SK-N-SH (cell line): Measurements from ENCODE around the gene SH3D19. TPM values are rescaled to one million over a fixed set of nuclear protein-coding genes. Genes with fewer than 3 reads are reported as not detected.

Experiments used
- CTCF ChIA-PET: fragments of 300-600, 350-600 bp; formaldehyde crosslinking; extraction: SDS; loops from one replicate; lab custom pipeline; 2021; lab: Yijun Ruan, JAX
- POLR2A ChIA-PET: fragments of 350-600 bp; sonication (Branson Sonifier 250); formaldehyde crosslinking; extraction: SDS; loops from one replicate; lab custom pipeline; 2020; ENCODE audit warnings: antibody characterized with exemption, inconsistent platforms; lab: Yijun Ruan, JAX
- DNase-seq: peaks from one replicate; pipeline ENCODE4 v3.0.0; 2012
- H2AFZ ChIP-seq: fragments of 200-600 bp; sonication (generic); 2 replicates; pipeline ENCODE4 v1.8.1; 2016; ENCODE audit warnings: antibody characterized with exemption, mild to moderate bottlenecking, low read depth
- H3F3A ChIP-seq: fragments of 200-600 bp; sonication (generic); replicated peaks from 2 replicates; pipeline ENCODE3; 2016; ENCODE audit warnings: antibody characterized with exemption, mild to moderate bottlenecking; ENCODE audit not compliant: insufficient read depth
- H3K27ac ChIP-seq, 2 experiments: fragments of 200-500 bp in 1 of 2; fragments of 200-600 bp in 1 of 2; sonication (Bioruptor generic) in 1 of 2; sonication (generic), shearing (Covaris generic) in 1 of 2; 2 replicates each; pipeline versions ENCODE4 v1.5.1 to v1.6.1; 2014 to 2016; ENCODE audit warnings: low read depth in 2 of 2, inconsistent platforms in 1 of 2, low read length in 1 of 2, mild to moderate bottlenecking in 1 of 2, mixed read lengths in 1 of 2
- H3K27me3 ChIP-seq: fragments of 200-600 bp; sonication (generic), shearing (Covaris generic); 2 replicates; pipeline ENCODE4 v1.6.1; 2016; ENCODE audit warnings: mixed run types; ENCODE audit not compliant: insufficient read depth
- H3K36me3 ChIP-seq, 2 experiments: fragments of 200-500 bp in 1 of 2; fragments of 200-600 bp in 1 of 2; sonication (Bioruptor generic) in 1 of 2; sonication (generic) in 1 of 2; replicated peaks in 1 of 2; 2 replicates each; pipeline versions ENCODE3 to v1.5.1; 2014 to 2016; ENCODE audit warnings: low read length in 1 of 2, mild to moderate bottlenecking in 1 of 2; ENCODE audit not compliant: insufficient read depth in 2 of 2, control insufficient read depth in 1 of 2
- H3K4me1 ChIP-seq, 2 experiments: fragments of 200-500 bp in 1 of 2; fragments of 200-600 bp in 1 of 2; sonication (Bioruptor generic) in 1 of 2; sonication (generic), shearing (Covaris generic) in 1 of 2; 2 replicates each; pipeline versions ENCODE4 v1.5.1 to v1.6.1; 2014 to 2016; ENCODE audit warnings: low read depth in 1 of 2, low read length in 1 of 2, mixed run types in 1 of 2; ENCODE audit not compliant: insufficient read depth in 2 of 2, control insufficient read depth in 1 of 2
- H3K4me2 ChIP-seq: fragments of 200-600 bp; sonication (generic), shearing (Covaris generic); 2 replicates; pipeline ENCODE4 v1.6.1; 2017; ENCODE audit warnings: mixed run types
- H3K4me3 ChIP-seq, 2 experiments: fragments of 200-500 bp in 1 of 2; fragments of 200-600 bp in 1 of 2; sonication (Bioruptor generic) in 1 of 2; sonication (generic), shearing (Covaris generic) in 1 of 2; 2 replicates each; pipeline versions ENCODE4 v1.5.1 to v1.8.1; 2014 to 2016; ENCODE audit warnings: low read depth in 2 of 2, inconsistent platforms in 1 of 2, low read length in 1 of 2, mild to moderate bottlenecking in 1 of 2, mixed read lengths in 1 of 2, moderate library complexity in 1 of 2
- H3K79me2 ChIP-seq: fragments of 200-600 bp; sonication (generic); 2 replicates; pipeline ENCODE4 v1.8.1; 2017; ENCODE audit warnings: mild to moderate bottlenecking; ENCODE audit not compliant: insufficient read depth
- H3K9ac ChIP-seq: fragments of 200-600 bp; sonication (generic); 2 replicates; pipeline ENCODE4 v1.6.1; 2017; ENCODE audit warnings: mixed run types
- H3K9me2 ChIP-seq: fragments of 200-600 bp; sonication (generic); 2 replicates; pipeline ENCODE4 v1.6.1; 2017; ENCODE audit warnings: mixed run types
- H3K9me3 ChIP-seq: fragments of 200-600 bp; sonication (generic); 2 replicates; pipeline ENCODE4 v1.6.1; 2017; ENCODE audit warnings: mixed run types, mild to moderate bottlenecking, moderate library complexity
- H4K20me1 ChIP-seq: fragments of 200-600 bp; sonication (generic); 2 replicates; pipeline ENCODE4 v1.6.1; 2017; ENCODE audit warnings: mild to moderate bottlenecking, mixed run types; ENCODE audit not compliant: insufficient read depth
- ELF1 ChIP-seq: IDR thresholded peaks from 2 replicates; pipeline ENCODE4 v1.4.0; 2012
- GATA2 ChIP-seq: sonication (generic); formaldehyde crosslinking; IDR thresholded peaks from 2 replicates; pipeline ENCODE4 v1.5.0; 2020; ENCODE audit warnings: mild to moderate bottlenecking, missing genetic modification reagents
- MAX ChIP-seq: IDR thresholded peaks from 2 replicates; pipeline ENCODE4 v1.4.0; 2012; ENCODE audit warnings: low read depth
- MEF2A ChIP-seq: IDR thresholded peaks from 2 replicates; pipeline ENCODE4 v1.4.0; 2012; ENCODE audit warnings: low read depth, borderline replicate concordance
- MXI1 ChIP-seq: IDR thresholded peaks from 2 replicates; pipeline ENCODE4 v1.6.1; 2012; ENCODE audit warnings: mild to moderate bottlenecking, low read depth, low read length, improper control_type of control experiment
- NRF1 ChIP-seq: IDR thresholded peaks from 2 replicates; pipeline ENCODE4 v1.6.1; 2012; ENCODE audit warnings: low read depth, mild to moderate bottlenecking, low read length
- POLR2AphosphoS5 ChIP-seq: IDR thresholded peaks from 2 replicates; pipeline ENCODE4 v1.6.1; 2012; ENCODE audit warnings: low read depth, low read length
- RAD21 ChIP-seq: IDR thresholded peaks from 2 replicates; pipeline ENCODE4 v1.6.1; 2012; ENCODE audit warnings: mild to moderate bottlenecking, low read length
- RCOR1 ChIP-seq: fragments of 150-350 bp; IDR thresholded peaks from 2 replicates; pipeline ENCODE4 v1.6.1; 2017; ENCODE audit warnings: antibody characterized with exemption, low read length
- SIN3A ChIP-seq: IDR thresholded peaks from 2 replicates; pipeline ENCODE4 v1.6.1; 2012; ENCODE audit warnings: low read depth, mild to moderate bottlenecking, low read length, moderate library complexity, borderline replicate concordance
- SMC3 ChIP-seq: IDR thresholded peaks from 2 replicates; pipeline ENCODE4 v1.6.1; 2012; ENCODE audit warnings: low read depth, low read length, improper control_type of control experiment
- TCF12 ChIP-seq: IDR thresholded peaks from 2 replicates; pipeline ENCODE4 v1.4.0; 2012
- USF2 ChIP-seq: fragments of 150-350 bp; IDR thresholded peaks from 2 replicates; pipeline ENCODE4 v1.6.1; 2017; ENCODE audit warnings: antibody characterized with exemption, low read length, low read depth, borderline replicate concordance
- YY1 ChIP-seq: IDR thresholded peaks from 2 replicates; pipeline ENCODE4 v1.4.0; 2012; ENCODE audit warnings: low read depth, mild to moderate bottlenecking
- ZBTB33 ChIP-seq: IDR thresholded peaks from 2 replicates; pipeline ENCODE4 v1.4.0; 2012; ENCODE audit warnings: low read depth, borderline replicate concordance
- WGBS: methylation state at CpG from one replicate; pipeline ENCODE4 v1.1.6; 2017; ENCODE audit warnings: low lambda C conversion rate; 5-methylcytosine and 5-hydroxymethylcytosine counted together
- polyA plus RNA-seq, 3 experiments: library from polyadenylated mRNA; depleted of rRNA; stranded (reverse); fragments of >200 nt; gene quantifications; 2 replicates each; pipeline ENCODE4 v1.2.3, GENCODE V29; 2012

SH3D19 gene
- polyA plus RNA-seq (2012; rRNA removed), result 7.1 and 9.6 TPM in 2 replicates
- polyA plus RNA-seq (2012; cell fraction: cytosol; rRNA removed), result 9.2 and 10.8 TPM in 2 replicates
- polyA plus RNA-seq (2012; cell fraction: nucleus; rRNA removed), result 9.2 and 15.4 TPM in 2 replicates

GRCh38 chr4:151325111-151325948, at the start of gene SH3D19:
Gene SH3D19, minus strand, starts transcription at chr4:151325605. Its CDS starts 253 bp downstream, at chr4:151325352.
- Histone ChIP-seq H4K20me1 (no peaks in the 10 kb centered on the region), H3K27me3 (no peaks in the 10 kb centered on the region), H3K9me2 (no peaks in the 10 kb centered on the region), H3K4me2 (peak within 1 kb of the TSS; percentile 79), H3K9me3 (no peaks in the 10 kb centered on the region), H3K4me1 (peaks cover 0 to 7% of the 10 kb centered on the region in 2 experiments; a peak in 3 of 4 replicates), H3K9ac (peak within 1 kb of the TSS; percentile 84), H3K36me3 (no peaks in the 10 kb centered on the region), H3K79me2 (peaks cover 30% of the 10 kb centered on the region), H3K4me3 (peak within 1 kb of the TSS; percentile 80 to 81), H3F3A (peaks cover 41% of the 10 kb centered on the region), H2AFZ (peak within 1 kb of the TSS; percentile 98), H3K27ac (peak within 1 kb of the TSS; percentile 68 to 81)
- CTCF ChIA-PET, result interaction anchor here (0.8 to 1.3 kb wide), 7 partner anchors 8 to 287 kb away, joined by 3 read pairs; no protein-coding TSS in a partner anchor
- 3% methylated on average over 10 of the region's 88 CpGs for WGBS
- POLR2A ChIA-PET, result interaction anchor here (0.6 to 1.4 kb wide), 8 partner anchors 25 to 225 kb away, joined by 3 to 5 read pairs (median 3); partner anchors contain the start of gene RPS3A
- peak; percentile 88 for DNase-seq
- TF ChIP-seq ZBTB33 (no peak), MXI1 (peak; percentile 69), GATA2 (CRISPR knock-in tag) (peak; percentile 18; the same call in 1 of the 2 replicates), YY1 (0 out of 2 replicates have a peak, but pooled peaks have one; percentile 6), RAD21 (no peak), USF2 (no peak), RCOR1 (0 out of 2 replicates have a peak, but pooled peaks have one; percentile 28), SMC3 (no peak), MEF2A (no peak), SIN3A (no peak; the same call in 1 of the 2 replicates), ELF1 (peak; percentile 51; the same call in 1 of the 2 replicates), TCF12 (peak; percentile 21; the same call in 1 of the 2 replicates), MAX (peak; percentile 16; the same call in 1 of the 2 replicates), NRF1 (peak; percentile 23; the same call in 1 of the 2 replicates), POLR2AphosphoS5 (peak; percentile 66)
